Upper lobe of left lung (tissue), 4 donors: ENCODE results near the gene TRIM44.

ENCODE experiments used
- EP300 ChIP-seq, 4 donors: sonication (generic); formaldehyde crosslinking; IDR thresholded peaks; one replicate each; pipeline ENCODE4 v1.5.1; 2017; ENCODE audit warnings: antibody characterized with exemption in 4 of 4, control low read depth in 2 of 4
- POLR2A ChIP-seq, 4 donors: fragments of 450-650 bp; IDR thresholded peaks; one replicate each; pipeline ENCODE4 v1.5.1; 2016 to 2017; ENCODE audit warnings: antibody characterized with exemption in 4 of 4, mild to moderate bottlenecking in 2 of 4
- TF ChIP-seq, protein P1 (sequence below), 6 experiments: fragments of 450-650 bp in 4 of 6; fragments of 200-600 bp in 2 of 6; sonication (generic) in 2 of 6; IDR thresholded peaks; one replicate each; pipeline ENCODE4 v1.5.1; 2016 to 2019; ENCODE audit warnings: antibody characterized with exemption in 6 of 6

DNA sequence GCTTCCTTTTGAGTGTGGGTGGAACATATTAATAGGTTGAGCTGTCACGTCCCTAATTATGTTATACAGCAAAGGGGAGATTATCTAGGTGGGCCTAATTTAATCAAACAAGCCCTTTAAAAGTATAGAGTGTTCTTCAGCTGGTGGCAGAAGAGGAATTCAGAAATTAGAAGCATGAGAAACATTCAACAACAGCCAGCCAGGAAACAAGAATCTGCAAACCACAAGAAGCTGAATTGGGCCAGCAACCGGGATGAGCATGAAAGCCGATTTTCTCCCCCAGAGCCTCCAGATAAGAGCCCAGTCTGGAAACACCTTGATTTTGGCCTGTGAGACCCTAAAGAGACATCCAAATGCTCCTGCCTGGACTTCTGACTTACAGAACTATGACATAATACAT is 175.5 kb downstream of the TRIM44 start:
- TF ChIP-seq, protein P1, sequence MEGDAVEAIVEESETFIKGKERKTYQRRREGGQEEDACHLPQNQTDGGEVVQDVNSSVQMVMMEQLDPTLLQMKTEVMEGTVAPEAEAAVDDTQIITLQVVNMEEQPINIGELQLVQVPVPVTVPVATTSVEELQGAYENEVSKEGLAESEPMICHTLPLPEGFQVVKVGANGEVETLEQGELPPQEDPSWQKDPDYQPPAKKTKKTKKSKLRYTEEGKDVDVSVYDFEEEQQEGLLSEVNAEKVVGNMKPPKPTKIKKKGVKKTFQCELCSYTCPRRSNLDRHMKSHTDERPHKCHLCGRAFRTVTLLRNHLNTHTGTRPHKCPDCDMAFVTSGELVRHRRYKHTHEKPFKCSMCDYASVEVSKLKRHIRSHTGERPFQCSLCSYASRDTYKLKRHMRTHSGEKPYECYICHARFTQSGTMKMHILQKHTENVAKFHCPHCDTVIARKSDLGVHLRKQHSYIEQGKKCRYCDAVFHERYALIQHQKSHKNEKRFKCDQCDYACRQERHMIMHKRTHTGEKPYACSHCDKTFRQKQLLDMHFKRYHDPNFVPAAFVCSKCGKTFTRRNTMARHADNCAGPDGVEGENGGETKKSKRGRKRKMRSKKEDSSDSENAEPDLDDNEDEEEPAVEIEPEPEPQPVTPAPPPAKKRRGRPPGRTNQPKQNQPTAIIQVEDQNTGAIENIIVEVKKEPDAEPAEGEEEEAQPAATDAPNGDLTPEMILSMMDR (IDR thresholded peaks at IDR 0.05) = no peak
- TF ChIP-seq POLR2A (IDR thresholded peaks at IDR 0.05) (no peak), EP300 (IDR thresholded peaks at IDR 0.05) (no peak)
